GM18517 (cell line): ENCODE data around the gene COL9A3.

Experiments
- ATAC-seq: cut with Tn5 transposase; IDR thresholded peaks from one replicate; pipeline ENCODE4 v1.9.1; 2021; ENCODE audit warnings: mild to moderate bottlenecking, moderate library complexity; ENCODE audit not compliant: unreplicated experiment

COL9A3 gene

GRCh38 chr20:62816884-62817873, at the start of gene COL9A3:
COL9A3 (plus strand) TSS chr20:62817050; CDS start chr20:62817065, 15 bp downstream.
- no peak for ATAC-seq

GRCh38 chr20:62768234-62768546, 48.7 kb upstream of the COL9A3 start:
- ATAC-seq = no peak

GRCh38 chr20:62768551-62769287, 48.1 kb upstream of the COL9A3 start:
- no peak for ATAC-seq

GRCh38 chr20:62769346-62770071, 47.3 kb upstream of the COL9A3 start:
- no peak for ATAC-seq

GRCh38 chr20:62770111-62770910, 46.5 kb upstream of the COL9A3 start:
- ATAC-seq = no peak

GRCh38 chr20:62770916-62771315, 45.9 kb upstream of the COL9A3 start:
- ATAC-seq = no peak

- ATAC-seq = no peak
Observed at GRCh38 chr20:62771396-62772102, 45.3 kb upstream of the COL9A3 start.

GRCh38 chr20:62772103-62772611, 44.7 kb upstream of the COL9A3 start:
- no peak for ATAC-seq

- no peak for ATAC-seq
Observed at GRCh38 chr20:62772619-62772989, 44.2 kb upstream of the COL9A3 start.

GRCh38 chr20:62772990-62773844, 43.6 kb upstream of the COL9A3 start:
- ATAC-seq = no peak

- ATAC-seq = no peak
Observed at GRCh38 chr20:62773845-62774714, 42.8 kb upstream of the COL9A3 start.

- no peak for ATAC-seq
Observed at GRCh38 chr20:62774762-62775161, 42.1 kb upstream of the COL9A3 start.

- ATAC-seq = no peak
Observed at GRCh38 chr20:62775206-62775605, 41.6 kb upstream of the COL9A3 start.

- no peak for ATAC-seq
Observed at GRCh38 chr20:62776035-62776691, 40.7 kb upstream of the COL9A3 start.

GRCh38 chr20:62776692-62777527, 39.9 kb upstream of the COL9A3 start:
- ATAC-seq = no peak

- no peak for ATAC-seq
Observed at GRCh38 chr20:62777528-62777830, 39.4 kb upstream of the COL9A3 start.

- ATAC-seq = no peak
Observed at GRCh38 chr20:62778058-62778457, 38.8 kb upstream of the COL9A3 start.
